Gastroesophageal sphincter (tissue), 4 donors: ENCODE results near the gene SOAT1. TPM values are rescaled to one million over a fixed set of nuclear protein-coding genes. Genes with fewer than 3 reads are reported as not detected.

Experiments used
- ATAC-seq: fragments of 150-250 bp; one replicate; pipeline ENCODE4 v1.9.1; 2016; ENCODE audit warnings: mild to moderate bottlenecking, moderate library complexity
- H3K27ac ChIP-seq, 4 donors: fragments of 200-600 bp; sonication (generic) in 3 of 4; 1 replicate in 3 of 4; 2 replicates in 1 of 4; pipeline ENCODE4 v1.5.1; 2016 to 2019
- H3K27me3 ChIP-seq: fragments of 200-600 bp; sonication (generic); one replicate; pipeline ENCODE4 v1.5.1; 2019
- H3K36me3 ChIP-seq, 2 donors: fragments of 200-600 bp; sonication (generic); one replicate each; pipeline ENCODE4 v1.5.1; 2019; ENCODE audit warnings: control low read depth in 1 of 2
- H3K4me1 ChIP-seq, 3 donors: fragments of 200-600 bp; sonication (generic); 1 replicate in 2 of 3; 2 replicates in 1 of 3; pipeline ENCODE4 v1.5.1; 2016 to 2019; ENCODE audit warnings: control low read depth in 2 of 3
- H3K4me3 ChIP-seq, 2 donors: fragments of 200-600 bp; sonication (generic); one replicate each; pipeline ENCODE4 v1.5.1; 2019; ENCODE audit warnings: mild to moderate bottlenecking in 1 of 2, moderate library complexity in 1 of 2
- H3K9me3 ChIP-seq, 3 donors: fragments of 200-600 bp; sonication (generic); one replicate each; pipeline ENCODE4 v1.5.1; 2017 to 2019; ENCODE audit warnings: control low read depth in 2 of 3
- EP300 ChIP-seq: sonication (generic); formaldehyde crosslinking; IDR thresholded peaks from one replicate; pipeline ENCODE4 v1.6.1; 2017; ENCODE audit warnings: antibody characterized with exemption, mild to moderate bottlenecking
- POLR2A ChIP-seq, 2 donors: fragments of 450-650 bp; IDR thresholded peaks; one replicate each; pipeline ENCODE4 v1.6.1; 2017; ENCODE audit warnings: antibody characterized with exemption in 2 of 2, mild to moderate bottlenecking in 2 of 2, moderate library complexity in 1 of 2
- POLR2AphosphoS5 ChIP-seq: sonication (generic); formaldehyde crosslinking; IDR thresholded peaks from one replicate; pipeline ENCODE4 v1.6.1; 2017; ENCODE audit warnings: antibody characterized with exemption
- WGBS, 2 donors: methylation state at CpG; one replicate each; pipeline ENCODE4 v1.1.5; 2018; ENCODE audit warnings: low coverage in 1 of 2; 5-methylcytosine and 5-hydroxymethylcytosine counted together
- total RNA-seq, 4 donors: library from RNA; depleted of rRNA; stranded (reverse); fragments of >200 nt; gene quantifications; one replicate each; pipeline ENCODE4 v1.1.0, GENCODE V29; 2016
- TF ChIP-seq, protein P1 (sequence below), 4 experiments: fragments of 200-600 bp in 2 of 4; fragments of 450-650 bp in 2 of 4; sonication (generic) in 1 of 4; IDR thresholded peaks; one replicate each; pipeline ENCODE4 v1.5.1; 2017 to 2019; ENCODE audit warnings: antibody characterized with exemption in 4 of 4, mild to moderate bottlenecking in 2 of 4, moderate library complexity in 2 of 4

Gene SOAT1
- total RNA-seq, 4 donors from 2014 or later: 11.2 to 17.8 (median 12.9) TPM

DNA sequence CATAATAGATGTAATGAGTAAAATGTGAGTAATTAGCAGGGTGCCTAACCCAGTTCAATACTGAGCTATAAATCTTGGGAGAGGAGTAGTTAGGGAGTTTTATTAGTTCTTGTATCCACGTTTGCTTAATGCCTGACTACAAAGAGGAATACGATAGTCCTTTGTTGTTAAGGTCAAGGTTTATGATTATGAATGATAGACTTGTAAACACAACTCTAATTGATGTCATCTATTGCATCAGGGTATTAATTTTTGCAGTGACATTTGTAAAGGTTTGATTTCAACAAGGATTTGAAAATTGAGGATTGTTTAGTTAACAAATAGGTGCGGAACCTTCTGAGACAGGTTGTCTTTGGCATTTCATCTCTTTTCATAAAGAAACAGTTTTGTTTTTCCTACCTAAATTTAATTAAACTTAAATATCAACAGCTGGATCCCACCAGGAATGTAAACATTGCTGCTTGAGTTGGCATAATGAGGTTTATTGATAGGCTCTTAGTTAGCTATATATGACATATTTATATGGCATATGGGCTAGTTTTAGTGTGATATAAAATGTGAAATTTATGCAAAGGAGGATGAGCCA, 9.7 kb downstream of the SOAT1 start:
- Histone ChIP-seq H3K36me3 (peaks cover 0 to 38% of the 10 kb centered on the region in 2 donors), H3K27me3 (no peaks in the 10 kb centered on the region), H3K4me3 (no peak overlapping the region), H3K9me3 (no peaks in the 10 kb centered on the region), H3K27ac (no peak overlapping the region), H3K4me1 (no peaks in the 10 kb centered on the region)
- TF ChIP-seq POLR2A (IDR thresholded peaks at IDR 0.05) (no peak), POLR2AphosphoS5 (no peak), EP300 (no peak)
- TF ChIP-seq, protein P1, sequence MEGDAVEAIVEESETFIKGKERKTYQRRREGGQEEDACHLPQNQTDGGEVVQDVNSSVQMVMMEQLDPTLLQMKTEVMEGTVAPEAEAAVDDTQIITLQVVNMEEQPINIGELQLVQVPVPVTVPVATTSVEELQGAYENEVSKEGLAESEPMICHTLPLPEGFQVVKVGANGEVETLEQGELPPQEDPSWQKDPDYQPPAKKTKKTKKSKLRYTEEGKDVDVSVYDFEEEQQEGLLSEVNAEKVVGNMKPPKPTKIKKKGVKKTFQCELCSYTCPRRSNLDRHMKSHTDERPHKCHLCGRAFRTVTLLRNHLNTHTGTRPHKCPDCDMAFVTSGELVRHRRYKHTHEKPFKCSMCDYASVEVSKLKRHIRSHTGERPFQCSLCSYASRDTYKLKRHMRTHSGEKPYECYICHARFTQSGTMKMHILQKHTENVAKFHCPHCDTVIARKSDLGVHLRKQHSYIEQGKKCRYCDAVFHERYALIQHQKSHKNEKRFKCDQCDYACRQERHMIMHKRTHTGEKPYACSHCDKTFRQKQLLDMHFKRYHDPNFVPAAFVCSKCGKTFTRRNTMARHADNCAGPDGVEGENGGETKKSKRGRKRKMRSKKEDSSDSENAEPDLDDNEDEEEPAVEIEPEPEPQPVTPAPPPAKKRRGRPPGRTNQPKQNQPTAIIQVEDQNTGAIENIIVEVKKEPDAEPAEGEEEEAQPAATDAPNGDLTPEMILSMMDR (IDR thresholded peaks at IDR 0.05): no peak
- 90 to 100% methylated on average over 3 of the region's 3 CpGs for WGBS, 2 donors
- ATAC-seq: no peak

DNA sequence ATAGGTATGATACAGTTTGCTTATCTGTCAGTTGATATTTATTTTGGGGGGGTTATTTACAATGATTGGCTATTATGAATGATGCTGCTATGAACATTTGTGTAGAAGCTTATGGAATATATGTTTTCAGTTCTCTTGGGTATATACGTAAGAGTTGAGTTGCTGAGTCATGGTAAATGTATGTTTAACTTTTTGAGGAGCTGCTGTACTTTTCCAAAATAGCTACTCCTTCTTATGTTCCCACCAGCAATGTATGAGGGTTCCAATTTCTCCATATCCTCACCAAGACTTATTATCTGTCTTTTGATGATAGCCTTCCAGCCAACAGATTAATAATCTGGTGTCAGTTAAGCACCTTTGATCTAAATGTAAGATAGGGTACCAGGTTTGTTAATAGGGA, 11.9 kb downstream of the SOAT1 start:
- no peaks in the 10 kb centered on the region for H3K27me3 ChIP-seq
- peaks cover 0 to 45% of the 10 kb centered on the region in 2 donors for H3K36me3 ChIP-seq
- H3K4me3 ChIP-seq: no peak overlapping the region
- 93 to 100% methylated on average over 1 of the region's 1 CpG for WGBS, 2 donors
- no peak overlapping the region for H3K27ac ChIP-seq
- TF ChIP-seq POLR2A (IDR thresholded peaks at IDR 0.05): no peak
- no peaks in the 10 kb centered on the region for H3K9me3 ChIP-seq
- H3K4me1 ChIP-seq: no peaks in the 10 kb centered on the region
- ATAC-seq: no peak

DNA sequence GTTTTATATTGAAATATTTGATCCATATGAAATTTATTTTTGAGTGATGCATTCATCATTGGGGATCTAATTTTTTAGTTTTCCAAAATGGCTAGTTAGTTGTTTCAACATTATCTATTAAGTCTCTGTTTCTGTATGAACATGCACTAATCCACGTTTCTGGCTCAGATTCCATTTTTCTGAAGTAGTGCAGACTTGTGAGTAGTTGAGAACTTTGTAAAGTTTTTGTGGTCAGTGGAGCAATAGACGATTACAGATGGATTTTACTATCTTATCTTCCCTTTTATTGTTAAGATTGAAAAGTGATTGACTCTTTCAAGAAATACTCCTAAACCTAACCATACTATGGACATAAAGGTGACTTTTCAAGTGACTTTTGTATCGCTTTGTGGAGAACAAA, 16.7 kb downstream of the SOAT1 start:
- Histone ChIP-seq H3K27me3 (no peaks in the 10 kb centered on the region), H3K4me1 (no peaks in the 10 kb centered on the region), H3K9me3 (no peaks in the 10 kb centered on the region), H3K4me3 (no peak overlapping the region), H3K27ac (no peak overlapping the region), H3K36me3 (peaks cover 0 to 33% of the 10 kb centered on the region in 2 donors)
- TF ChIP-seq EP300 (no peak), POLR2A (IDR thresholded peaks at IDR 0.05) (no peak), POLR2AphosphoS5 (no peak)
- TF ChIP-seq, protein P1 (IDR thresholded peaks at IDR 0.05): no peak
- 64 to 70% methylated on average over 3 of the region's 3 CpGs for WGBS, 2 donors
- no peak for ATAC-seq

- WGBS, 2 donors: 56 to 68% methylated on average over 3 of the region's 3 CpGs
- no peak for TF ChIP-seq EP300
- TF ChIP-seq POLR2AphosphoS5: no peak
- TF ChIP-seq POLR2A (IDR thresholded peaks at IDR 0.05): no peak
- TF ChIP-seq, protein P1 (IDR thresholded peaks at IDR 0.05): no peak
- H3K4me3 ChIP-seq: no peak overlapping the region
- no peaks in the 10 kb centered on the region for H3K4me1 ChIP-seq
- H3K27ac ChIP-seq: no peak overlapping the region
- peak; percentile 57 for ATAC-seq
- no peaks in the 10 kb centered on the region for H3K27me3 ChIP-seq
- H3K9me3 ChIP-seq: no peaks in the 10 kb centered on the region
- peaks cover 0 to 33% of the 10 kb centered on the region in 2 donors for H3K36me3 ChIP-seq
Observed at GRCh38 chr1:179310721-179311120, 17.1 kb downstream of the SOAT1 start.

DNA sequence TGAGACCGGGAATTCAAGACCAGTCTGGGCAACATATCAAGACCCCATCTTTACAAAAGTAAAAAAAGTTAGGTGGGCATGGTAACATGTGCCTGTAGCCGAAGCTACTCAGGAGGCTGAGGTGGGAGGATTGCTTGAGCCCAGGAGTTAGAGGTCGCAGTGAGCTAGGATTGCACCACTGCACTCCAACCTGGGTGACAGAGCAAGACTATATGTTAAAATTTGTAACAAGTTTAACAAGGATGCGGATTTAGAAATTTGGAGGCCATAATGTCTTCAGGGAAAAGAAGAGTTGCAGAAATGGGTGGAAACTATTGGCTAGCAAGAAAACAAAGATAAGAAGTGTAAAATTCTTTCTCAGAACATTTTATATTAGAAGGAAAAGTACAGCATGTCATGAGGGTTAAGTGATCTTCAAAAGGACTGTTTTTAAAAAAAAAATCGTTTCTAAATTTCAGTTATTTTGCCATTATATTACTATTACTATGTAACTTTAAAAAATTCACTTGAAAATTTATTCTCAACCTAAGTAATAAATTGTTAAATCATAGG, 17.6 kb downstream of the SOAT1 start:
- H3K27me3 ChIP-seq: no peaks in the 10 kb centered on the region
- peaks cover 0 to 36% of the 10 kb centered on the region in 2 donors for H3K36me3 ChIP-seq
- no peak overlapping the region for H3K4me3 ChIP-seq
- no peak for ATAC-seq
- WGBS, 2 donors: 85 to 90% methylated on average over 5 of the region's 5 CpGs
- TF ChIP-seq, protein P1 (IDR thresholded peaks at IDR 0.05): no peak
- TF ChIP-seq POLR2AphosphoS5 (no peak), EP300 (no peak), POLR2A (IDR thresholded peaks at IDR 0.05) (no peak)
- H3K9me3 ChIP-seq: no peaks in the 10 kb centered on the region
- H3K4me1 ChIP-seq: no peaks in the 10 kb centered on the region
- no peak overlapping the region for H3K27ac ChIP-seq
